Measurements from ENCODE around the gene CYLC2. TPM values are rescaled to one million over a fixed set of nuclear protein-coding genes. Genes with fewer than 3 reads are reported as not detected.

Gene CYLC2
- total RNA-seq, 1 experiment from 2014 or later: not detected

DNA sequence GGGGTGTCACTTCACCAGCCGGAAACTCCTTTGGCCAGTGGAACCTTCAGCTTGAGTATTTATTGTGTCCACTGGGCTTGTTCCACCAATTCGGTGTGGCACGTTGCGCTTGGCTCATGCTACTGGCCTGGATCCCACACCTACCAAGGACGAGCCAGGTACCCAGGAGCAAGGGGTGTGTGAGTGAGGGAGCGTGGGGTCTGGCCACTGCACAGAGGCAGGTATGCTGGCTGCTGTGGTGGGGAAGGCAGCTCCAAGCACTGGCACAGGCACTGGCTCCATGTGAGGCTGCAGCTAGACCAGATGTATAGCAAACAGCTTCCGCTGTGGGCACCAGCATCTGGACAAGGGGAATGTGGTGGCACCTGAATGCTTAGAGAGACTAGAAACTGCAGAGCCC lies 28.1 kb upstream of the CYLC2 start:
- no peaks in the 10 kb centered on the region for H3K27me3 Mint-ChIP-seq (ENCODE audit: low read depth)
- Histone ChIP-seq H4K20me1 (ENCODE audit: control insufficient read depth, insufficient read depth, insufficient read length) (no peaks in the 10 kb centered on the region), H3K14ac (ENCODE audit: insufficient read depth, low read length) (no peak overlapping the region), H3K9ac (ENCODE audit: extremely low read depth, insufficient read length, low read length) (no peak overlapping the region), H4K8ac (replicated peaks; ENCODE audit: insufficient read length, low read depth, low read length) (no peak overlapping the region), H4K91ac (ENCODE audit: insufficient read length, low read depth, low read length) (no peak overlapping the region), H3K4ac (ENCODE audit: low read depth, low read length) (no peak overlapping the region), H3T11ph (ENCODE audit: low read length) (no peak overlapping the region), H3K79me1 (ENCODE audit: insufficient read depth, low read depth, low read length, poor library complexity, severe bottlenecking) (no peaks in the 10 kb centered on the region), H3K23ac (ENCODE audit: insufficient read length, low read depth, low read length) (no peak overlapping the region), H2BK12ac (ENCODE audit: insufficient read length, low read depth, low read length) (no peak overlapping the region), H2BK5ac (ENCODE audit: insufficient read length, low read length) (no peak overlapping the region), H3K4me2 (ENCODE audit: insufficient read depth, insufficient read length, low read length) (no peak overlapping the region), H3K27ac (ENCODE audit: insufficient read length, low read depth, low read length) (no peak overlapping the region), H3K27me3 (ENCODE audit: insufficient read depth, low read length) (no peaks in the 10 kb centered on the region), H3K23me2 (ENCODE audit: insufficient read length, low read depth, low read length, poor library complexity, severe bottlenecking) (no peaks in the 10 kb centered on the region), H3K79me2 (ENCODE audit: insufficient read depth, low read length) (no peaks in the 10 kb centered on the region), H3K4me1 (ENCODE audit: insufficient read depth, low read length) (no peaks in the 10 kb centered on the region), H2BK15ac (ENCODE audit: low read depth, low read length) (no peak overlapping the region), H2BK120ac (ENCODE audit: low read depth, low read length, poor library complexity, severe bottlenecking) (no peak overlapping the region), H3K18ac (ENCODE audit: insufficient read length, low read depth, low read length) (no peak overlapping the region), H2AK5ac (ENCODE audit: insufficient read length, low read length) (no peak overlapping the region), H3K56ac (ENCODE audit: insufficient read length, low read depth, low read length) (no peak overlapping the region), H3K9me3 (ENCODE audit: control insufficient read depth, low read depth, low read length) (no peaks in the 10 kb centered on the region), H4K5ac (ENCODE audit: insufficient read length, low read depth, low read length) (peak overlapping the region; percentile 63), H2BK20ac (ENCODE audit: low read depth, low read length, poor library complexity, severe bottlenecking) (no peak overlapping the region), H2AFZ (ENCODE audit: low read length) (no peak overlapping the region)
- no peak overlapping the region for H3K27ac Mint-ChIP-seq
- peaks cover 0 to 13% (median 4%) of the 10 kb centered on the region in 3 experiments; a peak in 4 of 7 replicates for H3K36me3 Mint-ChIP-seq (ENCODE audit: insufficient read depth in 1 of 3, low read depth in 3 of 3)
- no peak overlapping the region for H3K4me3 Mint-ChIP-seq
- TF ChIP-seq, protein P1, sequence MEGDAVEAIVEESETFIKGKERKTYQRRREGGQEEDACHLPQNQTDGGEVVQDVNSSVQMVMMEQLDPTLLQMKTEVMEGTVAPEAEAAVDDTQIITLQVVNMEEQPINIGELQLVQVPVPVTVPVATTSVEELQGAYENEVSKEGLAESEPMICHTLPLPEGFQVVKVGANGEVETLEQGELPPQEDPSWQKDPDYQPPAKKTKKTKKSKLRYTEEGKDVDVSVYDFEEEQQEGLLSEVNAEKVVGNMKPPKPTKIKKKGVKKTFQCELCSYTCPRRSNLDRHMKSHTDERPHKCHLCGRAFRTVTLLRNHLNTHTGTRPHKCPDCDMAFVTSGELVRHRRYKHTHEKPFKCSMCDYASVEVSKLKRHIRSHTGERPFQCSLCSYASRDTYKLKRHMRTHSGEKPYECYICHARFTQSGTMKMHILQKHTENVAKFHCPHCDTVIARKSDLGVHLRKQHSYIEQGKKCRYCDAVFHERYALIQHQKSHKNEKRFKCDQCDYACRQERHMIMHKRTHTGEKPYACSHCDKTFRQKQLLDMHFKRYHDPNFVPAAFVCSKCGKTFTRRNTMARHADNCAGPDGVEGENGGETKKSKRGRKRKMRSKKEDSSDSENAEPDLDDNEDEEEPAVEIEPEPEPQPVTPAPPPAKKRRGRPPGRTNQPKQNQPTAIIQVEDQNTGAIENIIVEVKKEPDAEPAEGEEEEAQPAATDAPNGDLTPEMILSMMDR (conservative IDR thresholded peaks at IDR 0.05): no peak
- H3K4me1 Mint-ChIP-seq: no peaks in the 10 kb centered on the region
- DNase-seq: no peak
- peaks cover 15 to 20% of the 10 kb centered on the region in 2 experiments for H3K9me3 Mint-ChIP-seq
- no CpG with 5 or more reads among the region's 7 CpGs for WGBS (ENCODE audit: extremely low coverage, insufficient read length, low lambda C conversion rate)

Data from H9 (cell line).